ENCODE results near the gene CBX3.

DNA sequence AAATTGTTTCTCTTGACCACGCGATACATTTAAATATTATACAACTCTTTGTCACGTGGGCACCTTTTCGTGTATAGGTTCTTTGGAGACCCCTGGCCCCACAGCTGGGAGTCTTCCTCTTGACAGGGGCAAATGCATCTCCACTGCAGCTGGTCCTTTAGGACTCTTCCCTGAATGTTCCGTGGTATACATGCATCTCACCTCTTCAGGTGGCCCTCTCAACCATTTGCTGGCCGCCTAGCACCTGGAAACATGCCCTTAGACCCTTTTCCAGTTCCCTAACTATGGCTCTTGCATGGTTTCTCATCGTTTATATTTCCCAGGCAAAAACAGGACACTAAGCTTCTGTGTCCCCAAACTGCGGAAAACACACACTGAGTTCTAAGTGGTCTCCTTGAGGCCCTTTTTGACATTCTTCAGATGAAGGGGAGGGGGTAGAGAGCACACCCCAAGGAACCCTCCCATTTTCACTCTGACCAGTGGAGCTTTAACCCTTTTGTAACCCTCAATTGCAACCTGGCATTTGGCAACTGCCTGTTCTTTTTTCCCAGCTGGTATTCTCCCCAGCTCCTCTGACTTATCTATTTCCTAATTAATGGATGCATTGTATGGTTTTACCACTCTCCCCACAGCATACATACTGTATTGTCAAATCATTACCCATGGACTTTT is 21.6 kb upstream of the CBX3 start:
- TF ChIP-seq, protein P1, sequence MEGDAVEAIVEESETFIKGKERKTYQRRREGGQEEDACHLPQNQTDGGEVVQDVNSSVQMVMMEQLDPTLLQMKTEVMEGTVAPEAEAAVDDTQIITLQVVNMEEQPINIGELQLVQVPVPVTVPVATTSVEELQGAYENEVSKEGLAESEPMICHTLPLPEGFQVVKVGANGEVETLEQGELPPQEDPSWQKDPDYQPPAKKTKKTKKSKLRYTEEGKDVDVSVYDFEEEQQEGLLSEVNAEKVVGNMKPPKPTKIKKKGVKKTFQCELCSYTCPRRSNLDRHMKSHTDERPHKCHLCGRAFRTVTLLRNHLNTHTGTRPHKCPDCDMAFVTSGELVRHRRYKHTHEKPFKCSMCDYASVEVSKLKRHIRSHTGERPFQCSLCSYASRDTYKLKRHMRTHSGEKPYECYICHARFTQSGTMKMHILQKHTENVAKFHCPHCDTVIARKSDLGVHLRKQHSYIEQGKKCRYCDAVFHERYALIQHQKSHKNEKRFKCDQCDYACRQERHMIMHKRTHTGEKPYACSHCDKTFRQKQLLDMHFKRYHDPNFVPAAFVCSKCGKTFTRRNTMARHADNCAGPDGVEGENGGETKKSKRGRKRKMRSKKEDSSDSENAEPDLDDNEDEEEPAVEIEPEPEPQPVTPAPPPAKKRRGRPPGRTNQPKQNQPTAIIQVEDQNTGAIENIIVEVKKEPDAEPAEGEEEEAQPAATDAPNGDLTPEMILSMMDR (conservative IDR thresholded peaks at IDR 0.05 in 1 of 2, IDR thresholded peaks at IDR 0.05 in 1 of 2; ENCODE audit: low read depth in 1 of 2, low read length in 2 of 2): no peak
- TF ChIP-seq EZH2 (IDR thresholded peaks at IDR 0.05; ENCODE audit: low read length, missing control alignments): no peak

Measured in fibroblast of lung (primary cell).